Astrocyte of the spinal cord (primary cell): Measurements from ENCODE around the gene RSBN1L.

Experiments used
- DNase-seq: peaks from one replicate; pipeline ENCODE4 v3.0.0; 2011; ENCODE audit warnings: low read depth, low spot score
- H3K4me3 ChIP-seq: 2 replicates; pipeline ENCODE4 v1.5.1; 2011; ENCODE audit warnings: low read depth, mild to moderate bottlenecking, low read length, moderate library complexity
- CTCF ChIP-seq: IDR thresholded peaks from 2 replicates; pipeline ENCODE4 v1.5.1; 2012; ENCODE audit warnings: low read depth, mild to moderate bottlenecking, low read length, inconsistent platforms
- in situ Hi-C: cut with HindIII; loops from 2 replicates; pipeline ENCODE4 v1.10.0; 2017; ENCODE audit warnings: low sequenced_read_pairs

The RSBN1L gene

GRCh38 chr7:77797734-77798393 lies 101.6 kb downstream of the RSBN1L start:
- no peak for DNase-seq
- peak overlapping the region; percentile 76 for H3K4me3 ChIP-seq
- TF ChIP-seq CTCF, result no peak
- in situ Hi-C loops, result no loop called here

- in situ Hi-C loops, result no loop called here
- H3K4me3 ChIP-seq, result peak within 1 kb of the TSS; percentile 76
- TF ChIP-seq CTCF, result peak; percentile 61
- DNase-seq, result peak; percentile 100
Observed at GRCh38 chr7:77798394-77799077, 102.3 kb downstream of the RSBN1L start, which contains the start of the genes PHTF2 and TMEM60. Gene PHTF2 (plus strand): TSS chr7:77798773. Gene TMEM60 (minus strand): TSS chr7:77798434. CDS start chr7:77794373, 4,061 bp downstream.

- no peak for TF ChIP-seq CTCF
- in situ Hi-C loops, result no loop called here
- DNase-seq, result peak; percentile 29
Observed at GRCh38 chr7:77799078-77799964, 103.1 kb downstream of the RSBN1L start.

GRCh38 chr7:77800158-77800557 lies 103.9 kb downstream of the RSBN1L start:
- no peak for DNase-seq
- TF ChIP-seq CTCF, result no peak
- H3K4me3 ChIP-seq, result no peak overlapping the region
- in situ Hi-C loops, result no loop called here

More at GRCh38 chr7:77799078-77799964, 103.1 kb downstream of the RSBN1L start:
- H3K4me3 ChIP-seq, result peak overlapping the region; percentile 76

- no peak overlapping the region for H3K4me3 ChIP-seq
- in situ Hi-C loops, result no loop called here
- no peak for TF ChIP-seq CTCF
- no peak for DNase-seq
Observed at GRCh38 chr7:77800730-77801129, 104.5 kb downstream of the RSBN1L start.
